ENCODE results near the gene EMP1.
"Not testable (repeated sequence)": the region's sequence is repeated elsewhere in the genome, so short reads cannot be mapped to it uniquely, and the experiment has no call there.

The EMP1 gene

GRCh38 chr12:13258717-13259119, 62.2 kb downstream of the EMP1 start:
- Histone ChIP-seq H3K36me3 (no peaks in the 10 kb centered on the region), H3K4me1 (ENCODE audit: control insufficient read depth in 1 of 2, insufficient read depth in 1 of 2, low read depth in 1 of 2, low read length in 1 of 2) (peaks cover 0 to 6% of the 10 kb centered on the region in 2 experiments), H3K9me3 (no peaks in the 10 kb centered on the region), H3K27ac (no peak overlapping the region), H3K4me3 (ENCODE audit: low read depth in 1 of 2, low read length in 1 of 2) (no peak overlapping the region), H3K27me3 (peaks cover 4% of the 10 kb centered on the region)
- TF ChIP-seq, protein P1, sequence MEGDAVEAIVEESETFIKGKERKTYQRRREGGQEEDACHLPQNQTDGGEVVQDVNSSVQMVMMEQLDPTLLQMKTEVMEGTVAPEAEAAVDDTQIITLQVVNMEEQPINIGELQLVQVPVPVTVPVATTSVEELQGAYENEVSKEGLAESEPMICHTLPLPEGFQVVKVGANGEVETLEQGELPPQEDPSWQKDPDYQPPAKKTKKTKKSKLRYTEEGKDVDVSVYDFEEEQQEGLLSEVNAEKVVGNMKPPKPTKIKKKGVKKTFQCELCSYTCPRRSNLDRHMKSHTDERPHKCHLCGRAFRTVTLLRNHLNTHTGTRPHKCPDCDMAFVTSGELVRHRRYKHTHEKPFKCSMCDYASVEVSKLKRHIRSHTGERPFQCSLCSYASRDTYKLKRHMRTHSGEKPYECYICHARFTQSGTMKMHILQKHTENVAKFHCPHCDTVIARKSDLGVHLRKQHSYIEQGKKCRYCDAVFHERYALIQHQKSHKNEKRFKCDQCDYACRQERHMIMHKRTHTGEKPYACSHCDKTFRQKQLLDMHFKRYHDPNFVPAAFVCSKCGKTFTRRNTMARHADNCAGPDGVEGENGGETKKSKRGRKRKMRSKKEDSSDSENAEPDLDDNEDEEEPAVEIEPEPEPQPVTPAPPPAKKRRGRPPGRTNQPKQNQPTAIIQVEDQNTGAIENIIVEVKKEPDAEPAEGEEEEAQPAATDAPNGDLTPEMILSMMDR (IDR thresholded peaks at IDR 0.05), result no peak

- not testable (repeated sequence) for H3K36me3 ChIP-seq; H3K27ac ChIP-seq; H3K4me1 ChIP-seq (ENCODE audit: control insufficient read depth in 1 of 2, insufficient read depth in 1 of 2, low read depth in 1 of 2, low read length in 1 of 2); H3K4me3 ChIP-seq (ENCODE audit: low read depth in 1 of 2, low read length in 1 of 2); H3K27me3 ChIP-seq; H3K9me3 ChIP-seq
Observed at GRCh38 chr12:13259625-13260024, 63.1 kb downstream of the EMP1 start.

DNA sequence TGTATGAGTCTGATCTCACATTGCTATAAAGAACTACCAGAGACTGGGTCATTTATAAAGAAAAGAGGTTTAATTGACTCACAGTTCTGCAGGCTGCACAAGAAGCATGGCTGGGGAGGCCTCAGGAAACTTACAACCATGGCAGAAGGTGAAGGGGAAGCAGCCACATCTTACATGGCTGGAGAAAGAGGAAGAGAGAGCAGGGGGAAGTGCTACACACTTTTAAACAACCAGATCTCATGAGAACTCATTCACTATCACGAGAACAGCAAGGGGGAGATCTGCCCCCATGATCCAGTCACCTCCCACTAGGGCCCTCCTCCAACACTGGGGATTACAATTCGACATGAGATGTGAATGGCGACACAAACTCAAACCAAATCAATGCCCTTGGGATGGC, 71.3 kb downstream of the EMP1 start:
- not testable (repeated sequence) for H3K9me3 ChIP-seq; H3K36me3 ChIP-seq; H3K27ac ChIP-seq; H3K4me1 ChIP-seq (ENCODE audit: control insufficient read depth in 1 of 2, insufficient read depth in 1 of 2, low read depth in 1 of 2, low read length in 1 of 2); H3K4me3 ChIP-seq (ENCODE audit: low read depth in 1 of 2, low read length in 1 of 2)
- H3K27me3 ChIP-seq, result peaks cover 17% of the 10 kb centered on the region

GRCh38 chr12:13268581-13268980, 72.1 kb downstream of the EMP1 start:
- Histone ChIP-seq H3K27me3 (peaks cover 24% of the 10 kb centered on the region), H3K9me3 (no peaks in the 10 kb centered on the region), H3K27ac (no peak overlapping the region), H3K4me1 (ENCODE audit: control insufficient read depth in 1 of 2, insufficient read depth in 1 of 2, low read depth in 1 of 2, low read length in 1 of 2) (no peaks in the 10 kb centered on the region), H3K36me3 (no peaks in the 10 kb centered on the region), H3K4me3 (ENCODE audit: low read depth in 1 of 2, low read length in 1 of 2) (no peak overlapping the region)
- TF ChIP-seq, protein P1 (IDR thresholded peaks at IDR 0.05), result no peak

All from neutrophil (primary cell).